Hematopoietic multipotent progenitor cell treated with erythropoietin and hydrocortisone succinate and interleukin-3 and kit ligand, for 17 days (in vitro differentiated cells): ENCODE measurements around the gene HMOX1.

Experiments used
- DNase-seq: peaks from one replicate; pipeline ENCODE4 v3.0.0-alpha.2; 2015; ENCODE audit warnings: low spot score

HMOX1 gene, protein sequence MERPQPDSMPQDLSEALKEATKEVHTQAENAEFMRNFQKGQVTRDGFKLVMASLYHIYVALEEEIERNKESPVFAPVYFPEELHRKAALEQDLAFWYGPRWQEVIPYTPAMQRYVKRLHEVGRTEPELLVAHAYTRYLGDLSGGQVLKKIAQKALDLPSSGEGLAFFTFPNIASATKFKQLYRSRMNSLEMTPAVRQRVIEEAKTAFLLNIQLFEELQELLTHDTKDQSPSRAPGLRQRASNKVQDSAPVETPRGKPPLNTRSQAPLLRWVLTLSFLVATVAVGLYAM

DNA sequence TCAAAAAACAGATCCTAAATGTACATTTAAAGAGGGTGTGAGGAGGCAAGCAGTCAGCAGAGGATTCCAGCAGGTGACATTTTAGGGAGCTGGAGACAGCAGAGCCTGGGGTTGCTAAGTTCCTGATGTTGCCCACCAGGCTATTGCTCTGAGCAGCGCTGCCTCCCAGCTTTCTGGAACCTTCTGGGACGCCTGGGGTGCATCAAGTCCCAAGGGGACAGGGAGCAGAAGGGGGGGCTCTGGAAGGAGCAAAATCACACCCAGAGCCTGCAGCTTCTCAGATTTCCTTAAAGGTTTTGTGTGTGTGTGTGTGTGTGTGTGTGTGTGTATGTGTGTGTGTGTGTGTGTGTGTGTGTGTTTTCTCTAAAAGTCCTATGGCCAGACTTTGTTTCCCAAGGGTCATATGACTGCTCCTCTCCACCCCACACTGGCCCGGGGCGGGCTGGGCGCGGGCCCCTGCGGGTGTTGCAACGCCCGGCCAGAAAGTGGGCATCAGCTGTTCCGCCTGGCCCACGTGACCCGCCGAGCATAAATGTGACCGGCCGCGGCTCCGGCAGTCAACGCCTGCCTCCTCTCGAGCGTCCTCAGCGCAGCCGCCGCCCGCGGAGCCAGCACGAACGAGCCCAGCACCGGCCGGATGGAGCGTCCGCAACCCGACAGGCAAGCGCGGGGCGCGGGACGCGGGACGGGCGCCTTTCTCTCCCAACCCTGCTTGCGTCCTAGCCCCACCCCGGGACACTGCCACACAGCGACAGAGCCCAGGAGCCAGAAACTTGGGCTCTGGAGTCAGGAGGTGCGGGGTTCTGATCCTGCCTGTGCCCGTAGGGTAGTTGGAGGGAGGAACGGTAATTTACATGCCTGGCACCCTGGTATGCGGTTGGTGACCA is at the start of gene HMOX1:
TSS of gene HMOX1 (plus strand) at position 560 of the 887 bp plus-strand sequence. CDS start at position 638, 78 bp downstream.
- DNase-seq: peak; percentile 90

DNA sequence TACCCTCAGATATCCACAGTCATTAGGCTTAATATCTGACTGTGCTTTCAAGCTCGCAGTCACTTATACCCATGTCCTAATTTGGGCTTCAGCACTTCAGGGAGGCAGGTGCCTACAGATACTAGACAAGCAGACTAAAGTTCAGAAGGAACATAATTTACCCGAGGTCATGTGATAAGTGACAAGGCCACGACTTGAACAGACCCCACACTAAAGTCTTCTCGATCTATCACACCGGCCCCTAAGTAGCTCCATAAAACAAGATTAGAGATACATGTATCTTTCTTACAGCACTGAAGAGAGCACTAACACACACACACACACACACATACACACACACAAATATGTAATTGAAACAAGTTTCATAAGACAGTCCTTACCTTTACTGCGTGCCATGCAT is 48.6 kb upstream of the HMOX1 start:
- DNase-seq: no peak

DNA sequence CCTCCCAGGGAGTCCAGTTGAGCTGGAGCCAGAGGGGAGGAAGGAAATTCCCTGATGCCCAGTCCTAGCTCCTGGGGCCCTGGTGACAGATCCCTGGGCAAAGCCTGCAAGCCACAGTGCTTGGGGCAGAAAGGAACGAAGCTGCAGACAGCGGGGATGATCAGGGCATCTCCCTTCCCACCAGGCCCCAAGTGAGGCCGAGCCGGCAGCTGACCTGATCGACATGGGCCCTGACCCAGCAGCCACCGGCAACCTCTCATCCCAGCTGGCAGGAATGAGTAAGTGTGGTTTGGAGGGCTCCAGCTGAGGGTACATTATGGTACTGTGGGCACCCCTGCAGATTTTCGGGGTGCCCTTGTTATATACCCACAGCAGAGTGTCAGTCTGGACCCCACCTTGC is 47.7 kb upstream of the HMOX1 start:
- no peak for DNase-seq

DNA sequence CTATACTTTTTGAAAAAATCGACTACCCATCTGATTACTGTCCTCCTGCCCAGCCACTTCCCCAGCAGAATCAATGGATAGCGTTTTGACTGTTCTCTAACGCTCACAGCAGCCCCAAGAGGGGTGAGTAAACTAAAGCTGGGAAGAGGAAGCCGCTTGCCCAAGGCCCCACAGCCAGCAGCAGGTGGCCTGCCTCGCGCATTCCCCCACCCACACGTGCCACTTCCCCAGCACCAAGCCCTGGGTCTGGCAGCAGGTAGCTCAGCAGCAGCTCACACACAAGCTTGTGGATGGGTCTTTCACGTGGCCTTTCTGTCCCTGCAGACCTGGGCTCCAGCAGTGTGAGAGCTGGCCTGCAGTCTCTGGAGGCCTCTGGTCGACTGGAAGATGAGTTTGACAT is 46.9 kb upstream of the HMOX1 start:
- no peak for DNase-seq

DNA sequence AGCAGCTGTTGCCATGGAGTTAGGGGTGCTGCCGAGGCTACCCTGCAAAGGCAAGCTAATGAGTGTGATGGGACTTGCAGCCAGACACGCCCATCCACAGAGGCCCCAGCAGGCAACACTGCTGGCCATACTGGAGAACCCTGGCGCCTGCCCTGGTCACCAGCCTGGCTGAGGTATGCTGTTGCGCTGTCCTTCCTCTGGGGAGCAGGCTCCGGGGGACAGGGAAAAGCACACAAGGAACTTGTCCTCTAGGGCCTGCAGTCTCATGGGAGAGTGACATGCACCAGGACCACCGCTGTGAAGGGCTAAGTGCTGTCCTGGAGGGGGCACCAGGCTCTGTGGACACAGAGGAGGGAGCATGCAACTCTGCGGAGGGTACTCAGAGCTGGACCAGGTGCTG is 45.4 kb upstream of the HMOX1 start:
- DNase-seq: no peak

DNA sequence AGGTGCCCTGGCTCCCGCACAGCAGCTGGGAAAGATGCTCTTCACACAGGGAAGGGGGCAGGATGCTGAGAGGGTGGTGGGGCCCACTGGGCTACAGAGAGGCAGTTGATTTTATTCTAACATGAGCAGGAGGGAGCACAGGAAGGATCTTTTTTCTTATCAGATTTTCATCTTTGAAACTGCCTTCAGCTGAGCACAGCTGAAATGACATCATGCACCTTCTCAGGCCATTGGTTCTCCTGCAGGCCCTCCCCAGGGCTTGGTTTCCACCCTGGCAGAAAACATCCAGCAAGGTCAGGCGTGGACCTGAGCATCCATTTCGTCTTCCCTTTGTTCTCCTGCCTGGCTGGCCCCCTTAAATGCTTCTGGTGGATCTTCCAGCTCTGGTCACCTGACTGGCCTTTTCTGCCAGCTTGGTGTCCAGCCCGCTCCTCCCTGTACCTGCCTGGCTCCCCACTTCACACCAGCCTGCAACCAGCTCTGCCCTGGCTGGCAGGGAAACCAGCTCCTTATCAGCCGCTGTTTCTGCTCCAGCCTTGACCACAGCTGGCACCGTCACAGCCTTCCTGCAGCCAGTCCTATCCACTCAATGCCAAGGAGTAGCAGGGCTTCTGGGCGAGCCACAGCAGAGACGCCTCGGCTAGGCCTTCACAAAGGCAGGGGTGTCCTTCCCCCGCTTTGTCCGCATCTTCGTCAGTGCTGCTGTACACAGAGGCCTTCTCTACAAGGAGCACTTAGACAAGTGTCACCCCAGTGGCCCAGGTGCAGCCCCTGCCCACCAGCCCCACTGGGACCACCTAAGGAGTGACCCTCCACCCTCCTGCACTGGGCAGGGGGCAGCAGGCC is 44.7 kb upstream of the HMOX1 start:
- no peak for DNase-seq

DNA sequence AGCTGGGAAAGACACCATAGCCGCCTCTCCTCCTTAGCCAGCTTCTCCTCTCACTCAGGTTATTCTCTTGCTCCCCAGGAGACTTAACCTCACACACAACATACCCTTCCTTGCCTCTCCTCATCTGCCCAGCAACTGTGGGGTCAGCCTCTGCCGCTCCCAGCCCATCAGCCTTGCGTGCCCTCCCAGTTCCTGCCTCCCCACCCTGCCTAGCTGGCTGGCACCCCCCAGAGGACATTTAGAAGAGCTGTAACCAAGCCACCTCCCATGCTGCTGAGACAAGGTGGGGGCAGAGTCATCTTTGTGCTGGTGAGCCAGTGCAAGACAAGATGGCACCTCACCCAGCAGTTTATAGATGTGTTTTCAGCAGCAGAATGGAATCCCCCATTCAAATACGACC is 43.0 kb upstream of the HMOX1 start:
- DNase-seq: no peak

DNA sequence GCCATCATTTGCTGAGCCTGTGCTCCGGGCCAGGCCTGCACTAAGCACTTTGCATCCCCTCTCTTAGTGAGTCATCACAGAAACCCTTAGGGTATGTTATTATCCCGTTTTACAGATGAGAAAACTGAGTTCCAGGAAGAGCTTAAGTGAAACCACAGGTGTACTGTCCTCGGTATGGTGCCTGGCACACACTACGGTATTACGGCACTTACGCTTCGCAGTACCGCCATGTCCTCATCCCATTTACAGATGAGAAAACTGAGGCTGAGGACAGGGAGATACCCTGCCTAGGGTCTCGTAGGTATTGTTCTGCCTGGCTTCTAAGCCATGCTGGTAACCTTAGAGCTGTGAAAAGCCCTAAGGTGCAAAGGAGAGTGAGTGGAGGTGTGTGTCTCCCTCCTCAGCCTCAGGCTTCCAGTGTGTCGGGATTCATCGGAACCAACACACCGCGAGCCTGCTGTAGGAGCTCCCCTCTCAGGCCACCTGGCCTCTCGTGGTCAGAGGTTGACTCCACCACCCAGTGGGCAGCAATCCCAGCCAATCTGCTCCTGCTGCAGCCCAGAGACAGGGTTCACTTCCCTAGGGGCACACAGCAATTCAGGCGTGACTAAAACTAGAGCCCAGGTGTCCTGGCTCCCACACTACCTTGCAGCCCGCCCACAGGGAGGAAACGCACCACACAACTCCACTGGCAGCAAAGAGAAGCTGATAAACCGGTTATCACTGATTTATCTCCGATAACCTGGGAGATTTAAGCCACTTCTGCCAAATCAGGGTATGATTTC is 39.6 kb upstream of the HMOX1 start:
- DNase-seq: no peak

DNA sequence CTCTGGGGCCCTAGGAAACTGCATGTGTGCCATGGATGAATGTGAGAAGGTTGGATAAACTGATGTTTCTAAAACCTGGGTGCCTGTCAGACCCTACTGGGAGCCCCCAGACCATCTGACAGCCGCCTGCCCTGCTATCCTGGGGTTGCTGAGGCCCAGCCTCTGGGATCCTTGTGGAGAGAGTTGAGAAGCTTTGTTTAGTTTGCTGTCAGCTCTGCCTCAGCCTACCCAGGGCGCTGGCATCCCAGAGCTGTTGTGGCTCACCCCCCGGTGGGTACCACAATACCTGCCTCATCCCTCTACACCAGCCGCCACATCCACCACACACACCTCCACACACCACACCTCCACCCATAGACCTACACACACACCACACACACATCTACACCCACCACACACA is 38.5 kb upstream of the HMOX1 start:
- DNase-seq: no peak

DNA sequence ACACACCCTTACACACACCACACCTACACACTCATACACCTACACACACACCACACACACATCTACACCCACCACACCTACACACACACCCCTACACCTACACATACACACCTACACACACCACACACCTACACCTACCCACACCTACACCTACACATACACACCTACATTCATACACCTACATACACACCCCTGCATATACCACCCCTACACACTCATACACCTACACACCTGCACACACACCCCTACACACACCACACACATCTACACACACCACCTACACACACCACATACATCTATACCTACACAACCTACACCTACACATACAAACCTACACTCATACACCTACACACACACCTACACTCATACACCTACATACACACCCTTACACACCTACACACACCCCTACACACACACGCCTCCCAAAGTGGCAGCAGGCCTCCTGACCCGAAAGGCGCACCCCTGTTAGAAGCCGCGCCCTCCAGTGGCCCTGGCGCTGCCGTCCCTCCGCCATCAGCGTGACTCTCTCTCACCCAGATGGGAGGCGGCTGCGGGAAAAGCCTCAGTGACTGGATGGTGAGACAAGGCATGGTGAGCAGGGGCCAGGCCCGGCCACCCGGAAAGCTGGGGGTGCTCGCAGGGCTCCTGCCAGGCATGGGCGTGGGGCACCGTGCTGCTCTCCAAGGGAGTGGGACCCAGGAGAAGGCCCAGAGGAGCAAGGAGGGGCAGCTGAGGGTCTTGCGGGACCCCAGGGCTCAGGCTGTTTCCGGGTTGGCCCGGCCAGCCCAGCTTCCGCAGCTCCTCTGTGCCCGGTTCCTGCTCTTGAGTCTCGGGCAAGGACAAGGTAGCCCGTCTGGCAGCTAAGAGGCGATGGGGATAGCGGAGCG is 37.0 kb upstream of the HMOX1 start:
- DNase-seq: no peak

DNA sequence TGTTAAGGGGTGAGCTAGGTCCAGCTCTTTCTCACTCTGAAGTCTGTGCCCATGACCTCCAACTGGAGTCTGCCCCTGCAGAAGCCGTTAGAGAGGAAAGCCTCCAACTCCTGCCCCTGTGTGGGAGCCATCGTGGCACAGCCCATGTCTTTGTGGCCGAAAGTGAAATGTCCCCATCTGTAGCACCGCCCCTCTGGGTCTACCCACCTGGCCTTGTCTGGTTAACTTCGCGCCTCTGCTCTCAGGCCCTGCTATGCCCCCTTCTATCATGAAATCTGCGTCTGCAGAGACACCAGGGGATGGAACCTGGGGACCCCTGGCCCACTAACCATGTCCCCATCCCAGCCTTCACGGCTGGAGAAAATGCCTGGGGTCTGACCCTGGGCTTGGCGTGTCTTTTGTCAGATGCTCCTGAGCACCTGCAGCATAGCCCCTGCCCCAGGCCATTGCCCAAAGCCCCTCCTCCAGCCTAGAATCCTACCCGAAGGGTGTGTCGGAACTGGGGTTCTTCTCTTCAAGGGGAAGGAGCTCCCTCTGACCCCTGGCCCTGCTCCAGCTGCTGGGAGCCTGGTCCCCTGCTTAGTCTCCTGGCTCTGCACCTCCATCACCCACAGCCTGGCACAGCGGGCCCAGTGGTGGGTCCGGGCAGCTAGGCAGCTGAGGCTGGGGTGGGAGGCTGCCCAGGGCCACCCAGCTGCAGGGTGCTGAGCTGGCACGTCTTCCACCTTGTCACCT is 35.8 kb upstream of the HMOX1 start:
- DNase-seq: no peak

DNA sequence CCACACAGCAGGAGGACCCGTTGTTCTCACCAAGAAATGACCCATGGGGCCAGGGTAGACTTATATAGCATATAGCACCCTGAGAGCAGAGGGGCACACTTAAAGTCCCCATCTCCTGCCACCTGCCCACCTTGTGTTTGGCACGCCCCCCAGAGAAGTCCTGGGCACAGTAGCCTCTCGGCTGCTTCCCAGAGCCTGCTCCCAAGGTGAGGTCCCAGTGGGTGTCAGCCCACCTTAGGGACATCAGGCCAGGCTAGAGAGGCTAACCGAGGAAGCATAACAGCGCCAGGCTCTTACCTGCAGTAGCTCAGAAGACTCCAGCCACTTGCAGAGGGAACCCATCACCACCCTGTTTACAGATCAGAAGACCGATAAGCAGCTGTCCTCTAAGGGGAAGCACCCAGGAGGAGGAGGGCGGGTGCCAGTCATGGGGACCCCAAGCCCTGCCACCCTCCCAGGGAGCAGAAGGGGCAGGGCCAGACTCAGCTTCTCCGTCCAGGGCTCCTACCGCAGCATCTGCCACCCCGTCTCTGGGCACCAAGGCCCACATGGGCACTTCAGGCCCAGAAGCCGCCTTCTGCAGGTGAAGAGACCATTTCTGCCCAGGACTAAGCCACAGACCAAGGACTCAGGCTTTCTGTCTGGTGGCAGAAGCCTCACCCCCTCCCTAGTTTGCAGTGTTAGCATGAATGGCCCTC is 34.9 kb upstream of the HMOX1 start:
- no peak for DNase-seq

DNA sequence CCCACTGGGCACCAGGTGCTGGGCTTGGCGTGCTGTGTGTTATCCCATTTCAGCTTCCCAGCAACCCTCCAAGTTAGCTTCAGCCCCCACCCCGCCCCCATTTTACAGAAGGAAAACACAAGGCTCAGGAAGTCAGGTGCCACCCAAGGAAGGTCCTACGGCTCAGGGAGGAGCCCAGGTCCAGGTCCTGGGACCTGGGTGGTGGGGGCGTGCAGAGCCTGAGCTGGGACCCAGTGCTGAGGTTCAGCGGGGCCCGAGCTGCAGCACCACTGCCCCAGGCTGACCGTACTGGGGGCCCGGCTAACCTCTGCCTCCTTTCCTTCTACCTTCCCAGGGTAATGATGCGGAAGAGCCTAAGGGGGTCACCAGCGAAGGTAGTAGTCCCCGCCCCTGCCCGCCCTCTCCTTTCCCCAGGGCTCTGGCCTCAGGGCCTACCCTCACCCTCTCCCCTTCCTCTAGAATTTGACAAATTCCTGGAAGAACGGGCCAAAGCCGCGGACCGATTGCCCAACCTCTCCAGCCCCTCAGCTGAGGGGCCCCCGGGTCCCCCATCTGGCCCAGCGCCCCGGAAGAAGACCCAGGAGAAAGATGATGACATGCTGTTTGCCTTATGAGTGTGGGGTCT is 34.2 kb upstream of the HMOX1 start:
- no peak for DNase-seq

DNA sequence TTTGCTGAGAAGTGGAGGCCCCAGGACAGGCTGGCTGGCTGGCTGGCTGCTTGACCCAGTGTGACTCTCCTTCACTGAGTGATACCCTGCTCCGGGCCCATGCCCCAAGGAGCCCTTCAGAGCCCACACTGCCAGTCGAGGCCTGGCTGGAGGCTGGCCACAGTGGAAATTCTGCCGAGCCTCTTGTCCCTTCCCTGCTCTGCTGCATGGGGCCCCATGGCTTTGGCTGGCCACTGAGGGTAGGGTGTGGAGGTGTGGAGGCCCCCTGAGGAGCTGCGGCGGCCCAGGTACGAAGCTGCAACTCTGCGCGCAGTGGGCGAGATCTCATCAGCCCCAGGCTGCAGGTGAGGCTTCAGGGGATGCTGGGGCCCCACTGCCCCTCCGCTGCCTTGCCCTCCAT is 33.4 kb upstream of the HMOX1 start:
- DNase-seq: no peak

DNA sequence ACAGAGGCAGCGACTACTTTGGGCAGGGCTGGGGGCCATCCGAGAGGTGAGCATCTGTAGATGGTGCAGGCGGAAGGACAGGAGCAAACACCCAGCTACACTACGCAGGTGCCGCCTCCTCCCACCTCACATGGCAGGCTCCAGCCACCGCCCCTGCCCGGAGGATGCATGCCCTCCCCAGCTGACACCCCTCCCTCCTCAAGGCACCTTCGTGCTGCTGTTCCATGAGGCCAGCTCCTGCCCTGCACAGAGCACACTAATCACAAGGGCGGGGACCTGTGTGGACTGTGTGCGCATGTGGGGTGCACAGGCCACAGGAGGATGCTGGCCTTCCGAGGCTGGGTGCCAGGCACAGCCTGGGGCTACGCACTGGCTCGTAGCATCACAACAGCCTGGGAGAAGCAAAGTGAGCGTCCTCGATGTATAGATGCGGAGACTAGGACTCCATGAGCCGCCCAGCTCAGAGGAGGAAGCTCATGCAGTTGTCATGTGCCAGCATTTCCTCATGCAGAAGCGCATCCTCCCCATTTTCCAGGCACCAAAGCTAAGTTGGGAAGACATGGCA is 32.8 kb upstream of the HMOX1 start:
- no peak for DNase-seq

DNA sequence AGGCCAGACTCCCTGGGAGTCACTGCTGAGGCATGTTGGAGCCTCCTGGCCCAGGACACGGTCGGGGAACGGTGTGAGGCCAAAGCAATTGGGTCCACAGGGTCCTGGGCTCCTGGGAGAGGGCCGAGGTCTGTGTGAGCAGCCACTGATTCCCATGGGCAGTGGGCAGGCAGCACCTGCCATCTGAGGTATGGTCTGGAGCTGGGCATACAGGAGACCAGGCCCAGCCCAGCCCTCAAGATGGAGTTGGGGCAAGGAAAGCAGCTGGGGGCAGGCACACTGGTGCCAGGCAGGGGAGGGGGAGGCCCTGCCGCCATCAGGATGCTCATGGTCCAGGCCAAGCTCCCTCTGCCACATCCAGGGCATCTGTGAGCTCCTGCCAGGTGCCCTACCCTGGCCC is 32.2 kb upstream of the HMOX1 start:
- no peak for DNase-seq

DNA sequence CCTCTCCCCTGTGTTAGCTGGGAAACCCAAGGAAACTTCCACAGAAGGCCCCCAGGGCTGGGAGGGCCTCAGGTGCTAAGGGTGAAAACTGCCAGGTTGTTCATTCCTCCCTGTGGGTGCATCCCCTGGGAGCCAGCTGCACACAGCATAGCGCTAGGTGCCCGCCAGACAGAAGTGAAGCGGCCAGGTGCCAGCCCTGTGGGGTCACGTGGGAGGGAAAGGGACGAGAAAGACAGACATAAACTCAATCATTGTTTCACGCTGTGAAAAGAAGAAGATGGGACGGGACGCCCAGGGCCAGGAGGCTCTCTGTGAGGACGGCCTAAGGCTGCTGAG is 31.6 kb upstream of the HMOX1 start:
- no peak for DNase-seq

DNA sequence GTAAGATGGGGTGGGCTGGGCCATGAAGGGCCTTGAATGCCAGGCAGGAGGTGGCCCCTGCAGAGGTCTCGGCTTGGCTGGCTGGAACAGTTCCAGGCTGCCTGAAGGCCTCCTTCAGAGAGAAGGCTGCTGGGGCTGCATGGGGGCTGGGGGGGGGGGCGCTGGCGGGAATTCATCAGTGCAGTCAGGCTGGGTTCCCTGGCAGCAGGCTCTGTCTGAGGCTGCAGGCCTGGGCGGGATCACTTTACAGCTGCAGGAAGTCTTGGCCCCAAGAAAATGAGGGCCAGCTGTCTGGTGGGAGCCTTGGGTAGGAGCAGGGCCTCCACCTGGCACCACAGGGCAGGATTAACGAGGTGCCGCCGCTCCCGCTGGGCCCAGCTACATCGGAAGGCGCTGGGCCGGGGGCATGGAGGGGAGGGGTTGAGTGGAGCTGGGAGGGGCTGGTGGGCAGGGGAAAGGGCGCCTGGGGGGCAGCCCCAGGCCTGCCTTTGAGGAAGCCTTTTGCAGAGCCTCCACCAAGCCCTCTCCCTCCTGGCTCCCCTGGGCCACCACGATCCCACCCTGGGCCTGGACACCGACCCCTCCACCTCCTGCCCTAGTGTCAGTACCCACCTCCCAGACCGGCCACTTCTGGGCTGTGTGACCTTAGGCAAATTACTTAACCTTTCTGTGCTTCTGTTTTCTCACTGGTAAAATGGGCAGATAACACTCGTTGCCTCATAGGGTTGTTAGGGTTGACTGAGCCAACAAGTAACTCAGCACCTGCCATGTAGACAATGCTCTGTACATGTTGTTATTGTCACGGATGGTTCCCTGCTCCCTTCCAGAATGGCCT is 31.0 kb upstream of the HMOX1 start:
- no peak for DNase-seq
